ENCODE data around the gene FNBP1L.

Gene FNBP1L

DNA sequence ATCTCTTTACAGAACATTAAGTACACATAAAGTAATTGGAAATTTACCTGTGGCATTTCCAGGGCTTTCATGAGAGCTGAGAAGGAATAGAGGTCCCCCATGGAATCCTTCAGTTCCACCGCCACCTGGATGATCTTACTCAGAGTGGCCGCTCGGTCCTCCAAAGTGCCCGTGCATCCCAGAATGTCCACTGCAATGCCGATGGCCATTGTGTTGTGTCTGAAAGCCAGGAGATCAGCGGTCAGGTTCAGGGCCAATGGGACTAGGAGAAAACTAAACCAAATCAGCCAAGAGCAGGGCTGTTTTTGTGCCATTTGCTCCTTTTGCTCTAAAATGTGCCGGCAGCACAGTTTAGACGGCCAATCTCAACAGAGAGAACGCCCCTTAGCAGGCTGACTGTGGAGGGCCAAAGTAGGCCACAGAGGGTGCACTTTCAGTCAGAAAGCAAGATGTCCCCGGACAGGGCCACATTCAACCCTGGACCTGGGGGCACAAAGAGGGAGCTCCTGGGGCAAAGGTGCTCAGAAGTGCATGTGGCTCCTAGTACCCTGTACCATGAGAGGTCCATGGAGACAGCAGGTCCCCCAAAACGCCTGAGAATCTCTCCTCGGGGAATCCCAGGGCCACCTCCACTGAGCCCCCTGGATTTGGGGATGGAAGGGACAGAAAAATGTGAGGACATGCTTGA is 123.8 kb downstream of the FNBP1L start:
- H3K27ac ChIP-seq = no peak overlapping the region
- TF ChIP-seq, protein P1, sequence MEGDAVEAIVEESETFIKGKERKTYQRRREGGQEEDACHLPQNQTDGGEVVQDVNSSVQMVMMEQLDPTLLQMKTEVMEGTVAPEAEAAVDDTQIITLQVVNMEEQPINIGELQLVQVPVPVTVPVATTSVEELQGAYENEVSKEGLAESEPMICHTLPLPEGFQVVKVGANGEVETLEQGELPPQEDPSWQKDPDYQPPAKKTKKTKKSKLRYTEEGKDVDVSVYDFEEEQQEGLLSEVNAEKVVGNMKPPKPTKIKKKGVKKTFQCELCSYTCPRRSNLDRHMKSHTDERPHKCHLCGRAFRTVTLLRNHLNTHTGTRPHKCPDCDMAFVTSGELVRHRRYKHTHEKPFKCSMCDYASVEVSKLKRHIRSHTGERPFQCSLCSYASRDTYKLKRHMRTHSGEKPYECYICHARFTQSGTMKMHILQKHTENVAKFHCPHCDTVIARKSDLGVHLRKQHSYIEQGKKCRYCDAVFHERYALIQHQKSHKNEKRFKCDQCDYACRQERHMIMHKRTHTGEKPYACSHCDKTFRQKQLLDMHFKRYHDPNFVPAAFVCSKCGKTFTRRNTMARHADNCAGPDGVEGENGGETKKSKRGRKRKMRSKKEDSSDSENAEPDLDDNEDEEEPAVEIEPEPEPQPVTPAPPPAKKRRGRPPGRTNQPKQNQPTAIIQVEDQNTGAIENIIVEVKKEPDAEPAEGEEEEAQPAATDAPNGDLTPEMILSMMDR (conservative IDR thresholded peaks at IDR 0.05) = no peak
- TF ChIP-seq ZFX (IDR thresholded peaks at IDR 0.05) = no peak

DNA sequence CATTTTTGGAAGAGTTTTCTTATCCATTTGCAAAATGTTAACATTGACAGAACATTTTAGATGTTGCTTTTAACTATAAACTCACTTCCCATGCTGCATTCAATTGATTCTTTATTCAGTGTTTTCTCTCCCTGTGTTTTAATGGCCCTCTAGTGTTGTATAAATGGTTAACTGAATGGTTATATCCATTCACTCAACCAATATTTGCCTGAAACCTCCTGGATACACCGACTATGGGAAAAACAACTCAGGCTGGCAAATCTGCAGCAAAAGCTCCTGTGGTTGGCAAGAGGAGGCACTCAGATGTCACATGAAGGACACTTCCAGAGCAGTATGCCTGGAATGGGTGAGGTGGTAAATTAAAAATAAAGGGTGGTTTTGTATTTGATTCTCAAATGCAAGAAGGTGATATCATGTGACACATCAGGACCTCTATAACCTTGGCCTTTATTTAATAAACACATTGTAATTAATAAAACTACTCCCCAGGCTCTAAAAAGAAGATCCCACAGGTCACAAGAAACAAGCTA is 126.1 kb downstream of the FNBP1L start:
- TF ChIP-seq, protein P1 (conservative IDR thresholded peaks at IDR 0.05) = no peak
- TF ChIP-seq ZFX (IDR thresholded peaks at IDR 0.05) = no peak
- no peak overlapping the region for H3K27ac ChIP-seq

DNA sequence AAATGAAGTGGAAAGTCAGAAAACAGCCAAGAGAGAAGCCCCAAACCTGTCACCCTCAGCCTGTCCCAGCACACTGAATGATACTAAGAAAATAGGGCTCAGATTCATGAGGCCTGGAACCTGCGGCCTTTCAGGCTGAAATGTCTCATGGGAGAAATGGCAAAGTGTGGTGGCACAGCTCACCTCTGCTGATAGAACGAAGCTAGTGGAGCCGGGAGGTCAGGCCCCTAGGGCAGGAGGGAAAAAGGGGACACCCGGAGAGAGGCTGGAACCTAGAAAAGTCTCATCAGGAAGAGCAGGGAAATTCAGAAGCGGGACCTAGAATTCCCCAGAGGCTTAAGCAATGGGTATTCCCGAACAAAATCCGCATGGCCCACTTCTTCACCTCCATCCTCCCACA is 126.6 kb downstream of the FNBP1L start:
- TF ChIP-seq ZFX (IDR thresholded peaks at IDR 0.05) = no peak
- TF ChIP-seq, protein P1 (conservative IDR thresholded peaks at IDR 0.05) = no peak
- H3K27ac ChIP-seq = no peak overlapping the region

DNA sequence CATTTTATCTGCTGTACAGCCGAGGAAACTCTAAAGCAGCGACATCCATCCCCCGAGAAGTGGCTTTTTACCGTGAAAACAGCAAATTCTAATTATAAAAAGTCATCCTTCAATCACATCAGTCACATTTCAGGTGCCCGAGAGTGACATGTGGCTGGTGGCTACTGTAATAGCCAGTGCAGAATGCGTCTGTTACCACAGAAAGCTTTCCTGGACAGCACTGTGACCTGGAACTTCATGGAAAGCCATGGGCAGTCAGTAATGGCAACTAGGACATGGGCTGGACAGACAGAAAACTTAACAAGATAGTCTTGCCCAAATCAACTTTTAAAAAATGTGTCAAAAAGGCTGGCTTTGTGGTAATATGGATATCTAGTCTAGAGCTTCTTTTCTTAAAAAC is 127.1 kb downstream of the FNBP1L start:
- H3K27ac ChIP-seq = no peak overlapping the region
- TF ChIP-seq, protein P1 (conservative IDR thresholded peaks at IDR 0.05) = no peak
- no peak for TF ChIP-seq ZFX (IDR thresholded peaks at IDR 0.05)

DNA sequence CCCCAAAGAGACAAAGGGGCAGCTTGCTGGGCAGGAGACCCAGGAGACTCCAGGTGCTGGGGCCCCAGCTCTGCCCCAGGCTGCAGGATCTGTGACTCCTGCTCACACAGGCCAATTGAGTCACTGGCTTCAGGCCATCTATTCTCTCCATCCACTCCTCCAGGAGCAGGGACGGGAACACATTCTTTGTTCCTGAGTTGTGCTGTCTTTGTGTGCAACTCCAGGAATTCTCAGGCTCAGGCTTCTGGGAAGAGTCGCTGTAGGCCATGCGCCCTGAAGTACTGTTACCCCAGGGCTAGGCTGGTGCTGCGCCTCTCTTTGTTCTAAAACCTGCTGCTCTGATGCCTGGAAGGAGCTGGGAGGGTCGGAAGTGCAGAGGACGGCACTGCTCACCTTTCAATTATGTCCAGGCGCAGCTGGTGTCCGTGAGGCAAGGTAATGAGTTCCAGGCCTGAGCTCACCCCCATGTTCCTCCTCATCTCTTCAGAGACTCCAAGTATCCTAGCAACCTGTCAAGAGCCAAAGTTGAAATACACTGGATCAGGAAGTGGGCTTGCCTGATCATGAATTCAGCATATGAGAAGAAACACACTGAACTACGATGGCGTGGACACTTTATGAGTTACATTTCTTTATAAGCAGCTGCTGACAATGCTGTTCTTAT is 127.8 kb downstream of the FNBP1L start:
- H3K27ac ChIP-seq = no peak overlapping the region

DNA sequence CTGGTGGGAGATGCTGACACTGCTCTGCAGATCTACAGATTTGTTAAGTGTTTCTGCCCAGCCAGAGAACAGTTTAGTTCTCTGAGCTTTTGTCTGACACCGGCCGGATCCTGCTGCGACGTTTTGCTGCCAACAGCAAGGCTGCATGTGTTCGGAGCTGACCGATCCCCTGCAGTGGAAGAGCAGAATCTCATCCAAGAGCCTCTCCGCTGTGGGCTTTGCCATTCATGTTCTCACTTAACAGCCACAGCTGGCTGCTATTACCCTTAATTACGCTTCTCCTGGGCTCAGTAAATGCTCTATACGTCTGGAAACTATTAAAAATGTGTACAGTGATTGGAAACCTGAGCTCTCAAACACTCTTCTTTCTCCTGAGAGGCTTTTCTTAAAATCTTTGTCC is 128.4 kb downstream of the FNBP1L start:
- no peak overlapping the region for H3K27ac ChIP-seq
- TF ChIP-seq ZFX (IDR thresholded peaks at IDR 0.05) = no peak
- TF ChIP-seq, protein P1 (conservative IDR thresholded peaks at IDR 0.05) = no peak

More for the DNA sequence above, 127.8 kb downstream of the FNBP1L start:
- TF ChIP-seq, protein P1 (conservative IDR thresholded peaks at IDR 0.05) = no peak
- TF ChIP-seq ZFX (IDR thresholded peaks at IDR 0.05) = no peak

DNA sequence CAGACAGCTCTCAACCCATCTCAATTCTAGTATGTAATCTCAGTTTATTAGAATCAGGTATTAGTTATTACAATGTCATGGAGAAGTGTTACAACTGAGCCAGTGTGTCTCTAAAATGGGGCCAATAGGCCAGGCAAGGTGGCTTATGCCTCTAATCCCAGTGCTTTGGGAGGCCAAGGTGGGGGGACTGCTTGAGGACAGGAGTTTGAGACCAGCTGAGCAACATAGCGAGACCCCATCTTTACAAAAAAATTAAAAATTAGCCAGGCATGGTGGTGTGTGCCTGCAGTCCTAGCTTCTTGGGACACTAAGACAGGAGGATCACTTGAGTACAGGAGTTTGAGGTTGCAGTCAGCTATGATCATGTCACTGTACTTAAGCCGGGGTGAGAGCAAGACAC is 128.8 kb downstream of the FNBP1L start:
- H3K27ac ChIP-seq = no peak overlapping the region

More for the DNA sequence above, 128.8 kb downstream of the FNBP1L start:
- no peak for TF ChIP-seq ZFX (IDR thresholded peaks at IDR 0.05)
- TF ChIP-seq, protein P1 (conservative IDR thresholded peaks at IDR 0.05) = no peak

Data from C4-2B (cell line).